Kidney (tissue), 14 donors: Measurements from ENCODE around the gene OAS2. TPM values are rescaled to one million over a fixed set of nuclear protein-coding genes. Genes with fewer than 3 reads are reported as not detected.

Experiments used
- DNase-seq, 5 donors: peaks; one replicate each; pipeline ENCODE4 v3.0.0-alpha.2; 2013 to 2020
- FAIRE-seq: peaks from 2 replicates; lab custom pipeline; 2012; peaks lifted over from hg19 to GRCh38; lab: Jason Lieb, UNC
- H3K27ac ChIP-seq, 2 donors: one replicate each; pipeline ENCODE4 v1.7.0; 2013; ENCODE audit warnings: low read depth in 2 of 2, low read length in 2 of 2, inconsistent platforms in 1 of 2
- H3K27me3 ChIP-seq: one replicate; pipeline ENCODE4 v1.7.1; 2013; ENCODE audit warnings: low read length, inconsistent platforms; ENCODE audit not compliant: control insufficient read depth, insufficient read depth
- H3K36me3 ChIP-seq, 3 donors: one replicate each; pipeline versions ENCODE4 v1.7.0 to v1.7.1; 2013; ENCODE audit warnings: low read length in 3 of 3, control low read depth in 1 of 3, inconsistent platforms in 1 of 3; ENCODE audit not compliant: insufficient read depth in 3 of 3, control insufficient read depth in 2 of 3
- H3K4me1 ChIP-seq, 3 donors: one replicate each; pipeline versions ENCODE4 v1.7.0 to v1.7.1; 2013; ENCODE audit warnings: low read length in 3 of 3, inconsistent platforms in 1 of 3, low read depth in 1 of 3; ENCODE audit not compliant: control insufficient read depth in 2 of 3, insufficient read depth in 2 of 3
- H3K4me3 ChIP-seq, 3 donors: one replicate each; pipeline versions ENCODE4 v1.7.0 to v1.8.1; 2013; ENCODE audit warnings: low read length in 3 of 3, control low read depth in 1 of 3, inconsistent platforms in 1 of 3
- H3K9ac ChIP-seq, 3 donors: one replicate each; pipeline versions ENCODE4 v1.7.0 to v1.7.1; 2013; ENCODE audit warnings: low read length in 3 of 3, control low read depth in 1 of 3, inconsistent platforms in 1 of 3
- H3K9me3 ChIP-seq, 3 donors: one replicate each; pipeline versions ENCODE4 v1.7.0 to v1.7.1; 2013; ENCODE audit warnings: low read length in 3 of 3, control low read depth in 1 of 3, inconsistent platforms in 1 of 3; ENCODE audit not compliant: control insufficient read depth in 2 of 3, insufficient read depth in 1 of 3
- intact Hi-C: fragments of 100-400 bp; cut with DNase I; formaldehyde crosslinking; loops from one replicate; pipeline ENCODE4 v1.11.1; 2022
- polyA plus RNA-seq: library from polyadenylated mRNA; stranded (reverse); fragments of 350-450 nt; fragmentation: Illumina TruSeq; extraction: RNeasy Lipid Tissue Mini Kit (QIAGEN cat#74804); gene quantifications from one replicate; pipeline ENCODE4 v1.2.3, GENCODE V29; 2014; ENCODE audit warnings: low read depth, low replicate concordance; ENCODE audit not compliant: insufficient read depth
- total RNA-seq: library from RNA; stranded (reverse); fragmentation: NEBNext Ultra II Directional; extraction: Animal tissue kit (Norgen Biotek cat#: 25700); gene quantifications from one replicate; pipeline ENCODE4 v1.2.1, GENCODE V29; 2021
- TF ChIP-seq, protein P1 (sequence below): IDR thresholded peaks from 3 replicates; pipeline ENCODE4 v1.5.1; 2012; ENCODE audit warnings: mild to moderate bottlenecking, moderate library complexity, borderline replicate concordance; ENCODE audit not compliant: insufficient read depth; ENCODE audit errors: extremely low read depth
- donor health status: control.
- donor health status: control.
- donor health status: control.
- donor health status: control.
- donor health status: control.
- donor health status: DM: yes; HTN: yes; CAD: no.
- donor health status: Normal renal cell carcinoma (clear cell type).

OAS2 gene
- total and polyA plus RNA-seq, 2 donors from 2014 or later, result 5.0 to 11.7 TPM

DNA sequence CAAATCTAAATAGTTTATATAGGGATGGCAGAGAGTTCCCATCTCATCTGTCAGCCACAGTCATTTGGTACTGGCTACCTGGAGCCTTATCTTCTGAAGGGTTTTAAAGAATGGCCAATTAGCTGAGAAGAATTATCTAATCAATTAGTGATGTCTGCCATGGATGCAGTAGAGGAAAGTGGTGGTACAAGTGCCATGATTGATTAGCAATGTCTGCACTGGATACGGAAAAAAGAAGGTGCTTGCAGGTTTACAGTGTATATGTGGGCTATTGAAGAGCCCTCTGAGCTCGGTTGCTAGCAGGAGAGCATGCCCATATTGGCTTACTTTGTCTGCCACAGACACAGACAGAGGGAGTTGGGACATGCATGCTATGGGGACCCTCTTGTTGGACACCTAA, 7.9 kb upstream of the OAS2 start:
- FAIRE-seq (no peak), DNase-seq (no peak)
- H3K27me3 ChIP-seq, result no peaks in the 10 kb centered on the region
- no peak overlapping the region for H3K27ac ChIP-seq
- H3K9ac ChIP-seq, result no peak overlapping the region
- no peak overlapping the region for H3K4me3 ChIP-seq
- intact Hi-C loops, result no loop called here
- H3K9me3 ChIP-seq, result no peaks in the 10 kb centered on the region
- H3K36me3 ChIP-seq, result no peaks in the 10 kb centered on the region
- H3K4me1 ChIP-seq, result no peaks in the 10 kb centered on the region
- TF ChIP-seq, protein P1, sequence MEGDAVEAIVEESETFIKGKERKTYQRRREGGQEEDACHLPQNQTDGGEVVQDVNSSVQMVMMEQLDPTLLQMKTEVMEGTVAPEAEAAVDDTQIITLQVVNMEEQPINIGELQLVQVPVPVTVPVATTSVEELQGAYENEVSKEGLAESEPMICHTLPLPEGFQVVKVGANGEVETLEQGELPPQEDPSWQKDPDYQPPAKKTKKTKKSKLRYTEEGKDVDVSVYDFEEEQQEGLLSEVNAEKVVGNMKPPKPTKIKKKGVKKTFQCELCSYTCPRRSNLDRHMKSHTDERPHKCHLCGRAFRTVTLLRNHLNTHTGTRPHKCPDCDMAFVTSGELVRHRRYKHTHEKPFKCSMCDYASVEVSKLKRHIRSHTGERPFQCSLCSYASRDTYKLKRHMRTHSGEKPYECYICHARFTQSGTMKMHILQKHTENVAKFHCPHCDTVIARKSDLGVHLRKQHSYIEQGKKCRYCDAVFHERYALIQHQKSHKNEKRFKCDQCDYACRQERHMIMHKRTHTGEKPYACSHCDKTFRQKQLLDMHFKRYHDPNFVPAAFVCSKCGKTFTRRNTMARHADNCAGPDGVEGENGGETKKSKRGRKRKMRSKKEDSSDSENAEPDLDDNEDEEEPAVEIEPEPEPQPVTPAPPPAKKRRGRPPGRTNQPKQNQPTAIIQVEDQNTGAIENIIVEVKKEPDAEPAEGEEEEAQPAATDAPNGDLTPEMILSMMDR, result no peak

DNA sequence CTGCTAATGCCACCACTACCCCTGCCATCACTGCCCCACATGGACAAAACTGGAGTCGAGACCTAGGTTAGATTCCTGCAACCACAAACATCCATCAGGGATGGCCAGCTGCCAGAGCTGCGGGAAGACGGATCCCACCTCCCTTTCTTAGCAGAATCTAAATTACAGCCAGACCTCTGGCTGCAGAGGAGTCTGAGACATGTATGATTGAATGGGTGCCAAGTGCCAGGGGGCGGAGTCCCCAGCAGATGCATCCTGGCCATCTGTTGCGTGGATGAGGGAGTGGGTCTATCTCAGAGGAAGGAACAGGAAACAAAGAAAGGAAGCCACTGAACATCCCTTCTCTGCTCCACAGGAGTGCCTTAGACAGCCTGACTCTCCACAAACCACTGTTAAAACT, 7.1 kb upstream of the OAS2 start:
- Histone ChIP-seq H3K27ac (no peak overlapping the region), H3K36me3 (no peaks in the 10 kb centered on the region), H3K9ac (no peak overlapping the region), H3K27me3 (no peaks in the 10 kb centered on the region), H3K9me3 (no peaks in the 10 kb centered on the region), H3K4me1 (no peaks in the 10 kb centered on the region), H3K4me3 (no peak overlapping the region)
- DNase-seq (peak in 2 of 5 donors; percentile 18 to 36), FAIRE-seq (no peak)
- TF ChIP-seq, protein P1, result no peak
- intact Hi-C loops, result no loop called here

DNA sequence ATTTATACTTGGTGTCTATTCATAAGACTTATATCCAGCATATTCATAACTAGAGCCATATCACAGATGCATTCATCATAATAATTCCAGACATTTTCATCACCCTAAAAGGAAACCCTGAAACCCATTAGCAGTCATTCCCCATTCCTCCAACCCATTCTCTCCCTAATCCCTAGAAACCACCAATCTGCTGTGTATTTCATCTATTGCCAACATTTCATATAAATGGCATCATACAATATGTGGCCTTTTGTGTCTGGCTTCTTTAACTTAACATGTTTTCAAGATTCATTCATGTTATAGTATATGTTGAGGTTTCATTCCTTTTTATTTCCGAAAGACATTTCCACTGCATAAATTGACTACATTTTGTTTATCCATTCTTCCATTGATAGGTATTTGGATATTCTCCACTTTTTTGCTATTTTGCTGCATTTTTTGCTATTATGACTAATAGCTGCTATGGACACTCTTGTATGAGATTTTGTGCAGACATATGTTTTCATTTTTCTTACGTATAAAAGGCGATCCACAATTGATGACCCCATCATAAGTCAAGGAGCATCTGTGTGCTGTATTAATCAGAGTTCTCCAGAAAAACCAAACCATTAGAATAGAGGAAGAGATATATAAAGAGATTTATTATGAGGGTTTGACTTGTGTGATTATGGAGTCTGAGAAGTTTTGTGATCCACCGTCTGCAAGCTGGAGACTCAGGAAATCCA, 5.1 kb upstream of the OAS2 start:
- no peak overlapping the region for H3K27ac ChIP-seq
- no peak for FAIRE-seq
- intact Hi-C loops, result no loop called here

More for the DNA sequence above, 5.1 kb upstream of the OAS2 start:
- Histone ChIP-seq H3K27me3 (no peaks in the 10 kb centered on the region), H3K4me3 (no peak overlapping the region), H3K9me3 (no peaks in the 10 kb centered on the region), H3K36me3 (no peaks in the 10 kb centered on the region), H3K4me1 (peaks cover 0 to 5% (median 0%) of the 10 kb centered on the region in 3 donors), H3K9ac (no peak overlapping the region)
- no peak for DNase-seq
- TF ChIP-seq, protein P1, result no peak
